HG02610 (cell line): Measurements from ENCODE around the gene COL23A1.

Source experiments
- ATAC-seq: cut with Tn5 transposase; IDR thresholded peaks from one replicate; pipeline ENCODE4 v1.9.1; 2021; ENCODE audit warnings: mild to moderate bottlenecking, moderate library complexity; ENCODE audit not compliant: unreplicated experiment

COL23A1 gene

GRCh38 chr5:178191661-178192060, 398.5 kb downstream of the COL23A1 start:
- ATAC-seq: no peak

GRCh38 chr5:178189433-178189832, 400.8 kb downstream of the COL23A1 start:
- ATAC-seq: no peak
